ENCODE measurements around the gene VDR.

The VDR gene

DNA sequence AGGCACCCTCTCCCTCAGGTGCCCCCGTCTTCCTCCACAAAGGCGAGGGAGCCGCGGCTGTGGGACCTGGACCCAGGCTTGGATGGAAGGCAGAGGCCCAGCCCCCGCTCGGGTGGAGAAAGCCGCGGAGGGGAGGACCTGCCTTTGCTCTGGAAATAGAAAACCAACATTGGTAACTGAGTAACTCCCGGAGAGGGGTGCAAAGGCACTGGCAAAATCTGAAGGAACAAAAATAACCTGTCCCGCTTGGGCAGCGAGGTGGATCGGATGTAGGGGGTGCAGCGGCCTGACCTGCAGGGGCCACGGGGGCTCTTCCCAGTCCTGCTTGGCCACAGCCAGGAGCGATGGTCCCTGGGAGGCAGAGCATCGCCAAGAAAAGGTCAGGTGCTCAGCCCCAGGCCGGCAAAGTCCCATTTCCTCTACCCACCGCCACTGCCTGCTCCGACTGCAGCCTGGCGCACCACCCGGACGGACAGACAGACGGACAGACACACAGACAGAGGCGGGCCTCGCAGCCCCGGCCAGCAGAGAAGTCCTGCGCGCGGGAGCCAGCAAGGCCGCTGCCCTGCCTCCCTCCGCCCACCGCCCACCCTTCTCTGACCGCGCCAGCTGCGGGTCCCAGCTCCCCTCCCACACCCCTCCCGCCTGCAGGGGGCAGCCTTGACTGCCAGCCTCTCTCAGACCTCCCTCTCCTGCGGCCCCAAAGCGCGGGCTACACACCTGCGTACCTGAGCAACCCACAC is 37.2 kb upstream of the VDR start:
- in situ Hi-C loops (cut with HindIII; ENCODE audit: low sequenced_read_pairs), result no loop called here
- no peak overlapping the region for H3K4me3 ChIP-seq (ENCODE audit: low read depth, low read length)
- no peak for DNase-seq (ENCODE audit: low read depth, low spot score)
- TF ChIP-seq, protein P1, sequence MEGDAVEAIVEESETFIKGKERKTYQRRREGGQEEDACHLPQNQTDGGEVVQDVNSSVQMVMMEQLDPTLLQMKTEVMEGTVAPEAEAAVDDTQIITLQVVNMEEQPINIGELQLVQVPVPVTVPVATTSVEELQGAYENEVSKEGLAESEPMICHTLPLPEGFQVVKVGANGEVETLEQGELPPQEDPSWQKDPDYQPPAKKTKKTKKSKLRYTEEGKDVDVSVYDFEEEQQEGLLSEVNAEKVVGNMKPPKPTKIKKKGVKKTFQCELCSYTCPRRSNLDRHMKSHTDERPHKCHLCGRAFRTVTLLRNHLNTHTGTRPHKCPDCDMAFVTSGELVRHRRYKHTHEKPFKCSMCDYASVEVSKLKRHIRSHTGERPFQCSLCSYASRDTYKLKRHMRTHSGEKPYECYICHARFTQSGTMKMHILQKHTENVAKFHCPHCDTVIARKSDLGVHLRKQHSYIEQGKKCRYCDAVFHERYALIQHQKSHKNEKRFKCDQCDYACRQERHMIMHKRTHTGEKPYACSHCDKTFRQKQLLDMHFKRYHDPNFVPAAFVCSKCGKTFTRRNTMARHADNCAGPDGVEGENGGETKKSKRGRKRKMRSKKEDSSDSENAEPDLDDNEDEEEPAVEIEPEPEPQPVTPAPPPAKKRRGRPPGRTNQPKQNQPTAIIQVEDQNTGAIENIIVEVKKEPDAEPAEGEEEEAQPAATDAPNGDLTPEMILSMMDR (IDR thresholded peaks at IDR 0.05; ENCODE audit: low read depth, low read length), result no peak

GRCh38 chr12:47941475-47941780 is 36.6 kb upstream of the VDR start:
- in situ Hi-C loops (cut with HindIII; ENCODE audit: low sequenced_read_pairs), result no loop called here
- DNase-seq (ENCODE audit: low read depth, low spot score), result no peak
- no peak overlapping the region for H3K4me3 ChIP-seq (ENCODE audit: low read depth, low read length)
- TF ChIP-seq, protein P1 (IDR thresholded peaks at IDR 0.05; ENCODE audit: low read depth, low read length), result no peak

DNA sequence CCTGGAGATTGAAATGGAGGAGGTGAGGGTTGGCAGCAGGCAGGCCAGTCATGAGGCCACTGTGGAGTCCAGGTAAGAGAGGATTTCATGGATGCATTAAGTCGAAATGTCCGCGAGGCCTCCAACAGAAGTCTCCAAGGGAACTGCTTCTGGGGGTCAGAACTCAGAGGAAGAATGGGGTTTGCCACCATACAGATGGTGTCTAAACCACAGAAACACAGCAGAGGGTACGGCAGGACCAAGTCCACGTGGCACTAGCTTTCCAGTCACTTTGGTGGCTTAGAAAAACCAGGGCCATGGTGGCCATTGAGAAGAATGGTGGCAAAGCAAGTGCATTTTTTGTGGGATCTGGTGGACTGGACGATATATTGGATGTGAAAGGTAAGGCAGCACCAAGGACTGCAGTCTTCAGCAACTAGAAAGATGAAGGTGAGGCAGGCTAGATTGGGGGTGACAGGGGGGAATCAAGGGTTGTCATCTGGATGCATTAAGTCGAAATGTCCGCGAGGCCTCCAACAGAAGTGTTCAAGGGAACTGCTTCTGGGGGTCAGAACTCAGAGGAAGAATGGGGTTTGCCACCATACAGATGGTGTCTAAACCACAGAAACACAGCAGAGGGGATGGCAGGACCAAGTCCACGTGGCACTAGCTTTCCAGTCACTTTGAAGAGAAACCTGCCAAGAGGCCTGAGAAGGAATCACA is 36.1 kb upstream of the VDR start:
- in situ Hi-C loops (cut with HindIII; ENCODE audit: low sequenced_read_pairs), result no loop called here
- no peak for DNase-seq (ENCODE audit: low read depth, low spot score)
- TF ChIP-seq, protein P1 (IDR thresholded peaks at IDR 0.05; ENCODE audit: low read depth, low read length), result no peak
- no peak overlapping the region for H3K4me3 ChIP-seq (ENCODE audit: low read depth, low read length)

- TF ChIP-seq, protein P1 (IDR thresholded peaks at IDR 0.05; ENCODE audit: low read depth, low read length), result no peak
- no peak for DNase-seq (ENCODE audit: low read depth, low spot score)
- in situ Hi-C loops (cut with HindIII; ENCODE audit: low sequenced_read_pairs), result no loop called here
- no peak overlapping the region for H3K4me3 ChIP-seq (ENCODE audit: low read depth, low read length)
Observed at GRCh38 chr12:47939009-47939601, 34.3 kb upstream of the VDR start.

GRCh38 chr12:47938594-47938993 is 33.8 kb upstream of the VDR start:
- TF ChIP-seq, protein P1 (IDR thresholded peaks at IDR 0.05; ENCODE audit: low read depth, low read length), result no peak
- no peak overlapping the region for H3K4me3 ChIP-seq (ENCODE audit: low read depth, low read length)
- in situ Hi-C loops (cut with HindIII; ENCODE audit: low sequenced_read_pairs), result no loop called here
- DNase-seq (ENCODE audit: low read depth, low spot score), result no peak

DNA sequence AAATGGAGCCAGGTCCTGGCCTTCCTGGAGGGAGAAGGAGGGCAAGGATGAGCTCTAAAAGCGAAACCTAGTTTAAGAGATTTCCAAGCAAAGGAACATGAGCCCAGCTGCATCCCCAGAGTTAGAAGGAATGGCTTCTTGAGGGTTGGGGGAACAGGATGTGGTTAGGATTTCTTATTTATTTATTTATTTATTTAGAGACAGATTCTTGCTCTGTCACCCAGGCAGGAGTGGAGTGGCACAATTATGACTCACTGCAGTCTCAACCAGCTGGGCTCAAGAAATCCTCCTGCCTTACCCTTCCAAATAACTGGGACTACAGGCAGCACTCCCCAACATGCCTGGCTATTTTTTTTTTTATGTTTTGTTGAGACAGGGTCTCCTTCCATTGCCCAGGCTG is 33.3 kb upstream of the VDR start:
- peak; percentile 24 for DNase-seq (ENCODE audit: low read depth, low spot score)
- TF ChIP-seq, protein P1 (IDR thresholded peaks at IDR 0.05; ENCODE audit: low read depth, low read length), result no peak
- in situ Hi-C loops (cut with HindIII; ENCODE audit: low sequenced_read_pairs), result no loop called here

More for the DNA sequence above, 33.3 kb upstream of the VDR start:
- no peak overlapping the region for H3K4me3 ChIP-seq (ENCODE audit: low read depth, low read length)
